Glomerular endothelial cell (primary cell): ENCODE data around the gene PPP1R3G. TPM values are rescaled to one million over a fixed set of nuclear protein-coding genes. Genes with fewer than 3 reads are reported as not detected.
"Not testable (repeated sequence)": the region's sequence is repeated elsewhere in the genome, so short reads cannot be mapped to it uniquely, and the experiment has no call there.

Experiments
- DNase-seq: peaks from one replicate; pipeline ENCODE4 v3.0.0-alpha.2; 2011; ENCODE audit warnings: low read depth, low spot score; ENCODE audit errors: extremely low read depth
- total RNA-seq: library from RNA; depleted of rRNA; stranded (reverse); fragments of >200 nt; gene quantifications from 2 replicates; pipeline ENCODE4 v1.2.3, GENCODE V29; 2015

PPP1R3G gene
- 0.70 and 1.4 TPM in 2 replicates for total RNA-seq

DNA sequence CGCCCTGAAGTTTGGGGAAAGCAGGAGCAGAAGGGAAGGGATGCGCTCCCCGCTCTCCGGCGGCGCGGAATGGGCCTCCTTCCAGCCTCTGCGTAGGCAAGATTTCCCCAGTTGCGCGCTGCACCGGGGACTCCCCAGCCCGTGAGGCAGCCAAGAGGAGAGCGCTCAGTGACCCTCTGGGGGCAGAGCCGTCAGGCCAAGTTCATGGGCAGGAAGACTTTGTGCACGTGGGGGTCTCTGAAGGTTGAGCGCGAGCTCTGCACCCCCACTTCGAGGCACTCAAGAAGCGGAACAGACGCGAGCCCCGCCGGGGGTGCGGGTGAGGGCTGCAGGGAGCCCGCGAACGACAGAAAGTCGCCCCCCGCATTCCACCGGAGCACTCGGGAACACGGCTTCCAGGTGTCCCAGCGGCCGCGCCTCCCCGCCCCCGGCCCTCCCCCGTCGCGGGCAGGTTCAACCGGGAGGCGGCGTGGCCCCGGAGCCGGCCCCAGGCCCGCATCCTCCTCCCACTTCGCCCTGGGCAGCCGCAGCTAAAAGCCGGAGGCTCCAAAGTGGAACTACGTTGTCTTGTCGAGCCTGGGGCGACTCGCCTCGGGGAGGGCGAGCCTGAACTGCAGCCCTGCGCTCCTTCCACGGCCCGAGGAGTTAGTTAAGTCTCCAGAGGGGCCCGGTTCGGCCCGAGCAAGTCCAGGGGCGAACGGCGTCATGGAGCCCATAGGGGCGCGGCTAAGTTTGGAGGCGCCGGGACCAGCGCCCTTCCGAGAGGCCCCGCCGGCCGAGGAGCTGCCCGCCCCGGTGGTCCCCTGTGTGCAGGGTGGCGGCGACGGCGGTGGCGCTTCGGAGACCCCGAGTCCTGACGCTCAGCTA, at the start of gene PPP1R3G:
Gene PPP1R3G, plus strand, starts transcription at position 561 of the 867 bp plus-strand sequence. Its CDS starts 145 bp downstream, at position 706.
- DNase-seq, result no peak

DNA sequence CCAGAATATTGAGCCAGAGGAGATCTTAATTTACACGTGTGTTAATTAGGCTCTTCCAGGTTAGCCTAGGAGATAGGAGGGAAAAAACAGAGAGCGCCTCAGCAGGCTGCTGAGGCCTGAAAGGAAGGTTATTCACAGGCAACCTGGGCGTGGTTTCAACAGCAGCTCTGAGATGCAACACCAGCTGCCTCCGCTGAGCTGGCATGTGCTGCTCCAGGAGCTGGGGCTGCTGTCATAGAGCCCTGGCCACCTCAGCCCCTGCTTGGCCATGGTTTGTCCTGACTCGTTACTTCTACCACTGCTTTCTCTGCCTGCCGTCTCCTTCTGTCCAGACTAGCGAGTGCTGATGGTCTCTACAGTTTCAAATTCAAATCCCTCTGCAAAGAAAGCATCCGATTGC, 48.9 kb upstream of the PPP1R3G start:
- DNase-seq, result no peak

DNA sequence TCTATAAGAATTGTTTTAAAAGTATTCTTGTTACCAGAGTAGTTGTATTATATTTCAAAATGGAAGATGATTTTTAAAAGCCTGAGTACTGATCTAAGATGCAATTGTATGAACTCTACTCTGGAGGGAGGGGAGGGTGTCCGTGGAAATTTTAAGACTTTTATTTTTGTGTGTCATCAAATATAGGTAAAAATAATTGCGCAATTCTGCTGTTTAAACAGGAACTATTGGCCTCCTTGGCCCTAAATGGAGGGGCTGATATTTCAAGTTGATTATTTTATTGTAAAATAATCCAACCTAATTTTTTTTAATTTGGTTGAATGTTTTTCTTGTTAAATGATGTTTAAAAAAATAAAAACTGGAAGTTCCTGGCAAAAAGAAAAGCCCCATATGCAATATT, 43.2 kb upstream of the PPP1R3G start:
- no peak for DNase-seq

DNA sequence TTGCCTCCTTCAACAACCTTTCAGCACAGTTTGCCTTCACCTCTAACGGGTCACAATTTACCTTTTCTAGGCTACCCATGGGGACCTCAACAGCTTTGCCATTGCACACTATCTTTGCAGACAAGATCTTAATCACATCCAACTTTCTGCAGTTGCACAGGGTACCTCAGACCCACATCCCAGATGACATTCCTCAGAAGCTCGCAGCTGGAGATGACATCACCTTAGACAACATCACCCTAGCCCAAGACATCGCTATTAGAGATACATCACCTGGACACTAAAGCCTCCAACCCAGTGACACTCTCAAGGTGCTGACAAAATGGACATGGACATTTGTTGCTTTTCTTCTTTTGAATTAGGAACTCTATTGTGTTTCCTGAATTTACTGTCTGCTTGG, 42.7 kb upstream of the PPP1R3G start:
- DNase-seq, result no peak

DNA sequence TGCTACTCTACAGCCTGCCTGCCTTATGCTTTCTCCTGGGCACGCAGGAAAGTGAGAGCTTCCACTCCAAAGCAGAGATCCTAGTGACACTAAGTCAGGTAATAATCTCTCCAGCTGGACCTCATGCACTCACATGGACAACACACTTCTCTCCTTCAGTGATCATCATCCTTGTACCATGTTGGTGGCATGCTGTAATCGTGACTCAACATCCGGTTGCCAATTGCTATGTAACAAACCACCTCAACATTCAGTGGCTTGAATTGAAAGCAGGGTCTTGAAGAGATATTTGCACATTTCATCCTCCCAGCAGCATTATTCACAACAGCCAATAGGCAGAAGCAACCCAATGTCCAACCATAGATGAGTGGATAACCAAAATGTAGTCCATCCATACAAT, 40.3 kb upstream of the PPP1R3G start:
- no peak for DNase-seq

DNA sequence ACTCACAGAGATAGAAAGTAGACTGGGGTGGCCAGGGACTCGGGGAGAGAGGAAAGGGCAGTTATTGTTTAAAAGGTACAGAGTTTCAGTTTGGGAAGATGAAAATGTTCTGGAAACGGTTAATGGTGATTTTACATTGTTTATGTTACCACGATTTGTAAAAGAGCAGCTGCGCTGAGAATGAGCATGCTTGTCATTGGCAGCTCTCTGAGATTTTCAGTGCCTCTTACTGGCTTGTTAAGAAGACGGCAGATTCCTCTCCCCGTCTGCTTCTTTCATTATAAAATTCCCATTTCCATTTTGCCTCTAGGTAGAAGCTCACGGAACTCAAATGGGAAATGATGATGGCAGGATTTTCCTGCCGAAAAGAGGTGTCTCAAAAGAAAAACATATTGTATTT, 39.7 kb upstream of the PPP1R3G start:
- DNase-seq, result no peak

DNA sequence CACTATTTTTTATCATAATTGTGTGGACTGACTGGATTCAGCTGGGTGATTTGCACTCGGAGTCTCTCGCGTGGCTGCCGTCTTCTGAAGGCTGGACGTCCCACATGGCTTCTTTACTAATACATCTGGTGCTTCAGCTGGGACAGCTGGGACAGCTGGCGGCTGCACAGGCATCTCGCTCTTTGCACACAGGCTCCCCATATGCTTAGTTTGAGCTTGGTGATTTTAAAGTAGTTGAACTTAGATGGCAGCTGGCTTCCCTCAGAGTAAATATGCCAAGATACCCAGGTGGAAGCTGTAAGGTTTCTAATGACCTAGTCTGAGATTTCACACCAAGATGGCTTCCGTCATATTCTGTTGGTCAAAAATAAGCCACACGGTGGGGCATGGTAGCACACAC, 38.7 kb upstream of the PPP1R3G start:
- no peak for DNase-seq

DNA sequence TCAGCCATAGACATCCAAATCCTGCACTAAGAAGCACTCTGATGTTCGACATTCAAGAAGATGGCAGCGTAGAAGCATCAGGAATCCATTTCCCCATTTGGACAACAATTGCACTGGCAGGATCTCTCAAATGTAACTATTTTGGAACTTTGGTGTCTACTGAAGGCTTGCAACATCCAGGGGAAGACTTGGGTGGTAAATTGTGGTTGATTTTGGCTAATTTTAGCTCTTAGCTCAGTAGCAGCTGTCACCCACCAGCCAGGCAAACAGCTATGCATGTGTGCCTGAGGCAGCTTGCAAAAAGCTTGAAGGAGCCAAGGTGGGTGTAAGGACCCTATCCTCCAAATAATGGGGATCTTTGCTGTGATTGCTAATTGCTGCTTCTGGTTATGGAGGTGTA, 35.1 kb upstream of the PPP1R3G start:
- DNase-seq, result no peak

DNA sequence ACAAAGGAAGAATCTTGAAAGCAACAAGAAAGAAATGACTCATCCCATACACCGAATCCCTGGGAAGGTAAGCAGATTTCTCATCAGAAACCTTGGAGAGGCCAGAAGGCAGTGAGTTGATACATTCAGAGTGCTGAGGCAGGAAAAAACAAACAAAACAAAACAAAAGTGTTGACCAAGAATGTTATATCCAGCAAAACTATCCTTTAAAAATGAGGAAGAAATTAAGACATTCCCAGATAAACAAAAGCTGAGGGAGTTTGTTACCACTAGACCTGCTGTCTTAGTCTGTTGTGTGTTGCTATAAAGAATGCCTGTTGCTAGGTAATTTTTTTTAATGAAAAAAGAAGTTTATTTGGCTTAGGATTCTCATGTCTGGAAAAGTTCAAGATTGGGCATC, 33.7 kb upstream of the PPP1R3G start:
- DNase-seq, result no peak

DNA sequence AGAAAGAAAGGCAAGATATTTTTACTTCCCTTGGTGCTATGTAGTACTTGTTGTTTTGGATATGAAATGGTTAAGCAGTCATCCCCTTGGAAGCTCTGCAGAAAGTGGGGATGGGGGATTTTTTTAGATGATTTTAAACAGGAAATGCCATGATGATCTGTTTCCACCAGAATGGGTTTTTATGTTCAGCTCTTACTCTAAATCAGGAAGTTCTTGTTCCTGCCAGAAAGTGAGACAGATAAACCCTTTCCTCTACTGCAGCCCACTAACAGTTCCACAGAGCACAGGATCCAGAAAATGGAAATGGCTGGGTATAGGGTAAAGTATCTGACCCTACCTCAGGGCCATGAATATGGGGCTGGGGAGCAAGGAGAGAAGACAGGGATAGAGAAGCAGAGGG, 32.1 kb upstream of the PPP1R3G start:
- peak; percentile 45 for DNase-seq

DNA sequence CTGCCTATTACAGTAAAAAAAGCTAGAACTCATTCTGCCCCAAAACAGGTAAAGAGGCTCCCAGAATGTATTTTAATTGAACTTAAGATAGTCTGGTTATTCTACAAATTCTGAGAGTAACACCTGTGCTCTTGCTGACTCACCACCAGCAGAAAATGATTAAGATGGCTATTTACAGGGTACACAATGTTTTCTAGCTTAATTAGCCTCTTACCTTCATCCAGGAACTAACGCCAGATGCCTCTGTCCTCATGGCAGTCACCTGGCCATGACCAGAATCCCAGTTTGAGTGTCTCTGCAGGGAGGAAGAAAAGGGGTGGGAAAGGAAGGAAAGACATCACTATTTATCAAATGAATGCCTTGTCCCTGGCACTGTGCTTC, 31.3 kb upstream of the PPP1R3G start:
- DNase-seq, result peak; percentile 18

DNA sequence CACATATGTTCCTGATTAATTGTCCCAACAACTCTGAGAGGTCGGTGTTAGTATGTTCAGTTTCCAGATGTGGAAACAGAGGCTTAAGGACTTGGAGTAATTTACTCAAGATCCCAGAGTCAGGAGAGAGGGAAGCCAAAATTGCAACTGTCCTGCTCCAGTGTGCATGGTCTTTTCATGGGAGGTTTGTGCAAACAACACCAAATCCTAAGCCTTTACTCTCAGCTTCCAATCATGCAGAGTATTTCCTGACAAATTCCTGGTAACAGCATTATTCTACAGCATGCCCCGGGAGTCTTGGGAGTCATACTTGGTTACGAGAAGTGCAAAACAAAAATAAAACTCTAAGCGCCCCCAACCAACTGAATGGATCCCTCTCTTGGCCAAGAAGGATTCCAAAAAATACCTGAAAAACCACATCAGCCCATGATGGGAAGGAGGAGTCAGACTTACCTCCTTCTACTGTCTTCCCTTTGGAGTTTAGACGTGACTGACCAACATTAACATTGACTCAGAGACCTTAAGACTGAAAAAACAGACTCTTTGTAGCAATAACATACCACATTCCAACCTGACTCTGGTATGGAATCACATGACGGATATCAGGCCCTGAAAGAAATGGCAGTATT, 30.8 kb upstream of the PPP1R3G start:
- DNase-seq, result peak; percentile 70

DNA sequence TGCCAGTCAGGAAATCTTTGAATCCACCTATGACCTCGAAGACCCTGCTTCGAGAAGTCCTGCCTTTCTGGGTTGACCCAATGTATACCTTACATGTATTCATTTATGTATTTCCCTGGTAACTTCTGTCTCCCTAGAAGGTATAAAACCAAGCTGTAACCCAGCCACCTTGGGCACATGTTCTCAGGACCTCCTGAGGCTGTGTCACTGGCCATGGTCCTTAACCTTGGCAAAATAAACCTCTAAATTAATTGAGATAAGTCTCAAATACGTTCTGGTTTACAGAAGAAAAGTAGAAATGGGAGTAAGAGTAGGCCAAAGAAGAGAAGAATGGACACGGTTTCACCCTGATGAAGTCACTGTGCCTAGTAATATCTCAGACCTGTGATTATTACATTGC, 30.0 kb upstream of the PPP1R3G start:
- no peak for DNase-seq

DNA sequence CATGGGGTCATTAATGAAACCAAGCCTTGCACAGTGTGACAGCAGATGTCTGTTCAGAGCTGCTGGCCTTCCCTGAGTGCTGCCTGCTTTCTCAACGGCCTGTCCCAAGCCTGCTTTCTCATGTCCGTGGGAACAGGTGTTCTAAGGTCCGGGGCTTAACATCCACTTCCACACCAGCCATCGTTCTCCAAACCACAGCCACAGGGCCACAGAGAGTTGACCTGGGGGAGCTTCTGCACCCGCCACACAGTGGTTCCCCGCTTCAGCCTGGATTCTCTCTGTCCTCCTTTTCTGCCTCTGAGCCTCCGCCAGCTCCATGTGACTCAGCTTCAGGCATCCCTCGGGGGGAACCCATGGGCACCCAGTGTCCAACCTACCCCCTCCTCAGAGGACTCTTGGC, 26.9 kb upstream of the PPP1R3G start:
- DNase-seq, result no peak

DNA sequence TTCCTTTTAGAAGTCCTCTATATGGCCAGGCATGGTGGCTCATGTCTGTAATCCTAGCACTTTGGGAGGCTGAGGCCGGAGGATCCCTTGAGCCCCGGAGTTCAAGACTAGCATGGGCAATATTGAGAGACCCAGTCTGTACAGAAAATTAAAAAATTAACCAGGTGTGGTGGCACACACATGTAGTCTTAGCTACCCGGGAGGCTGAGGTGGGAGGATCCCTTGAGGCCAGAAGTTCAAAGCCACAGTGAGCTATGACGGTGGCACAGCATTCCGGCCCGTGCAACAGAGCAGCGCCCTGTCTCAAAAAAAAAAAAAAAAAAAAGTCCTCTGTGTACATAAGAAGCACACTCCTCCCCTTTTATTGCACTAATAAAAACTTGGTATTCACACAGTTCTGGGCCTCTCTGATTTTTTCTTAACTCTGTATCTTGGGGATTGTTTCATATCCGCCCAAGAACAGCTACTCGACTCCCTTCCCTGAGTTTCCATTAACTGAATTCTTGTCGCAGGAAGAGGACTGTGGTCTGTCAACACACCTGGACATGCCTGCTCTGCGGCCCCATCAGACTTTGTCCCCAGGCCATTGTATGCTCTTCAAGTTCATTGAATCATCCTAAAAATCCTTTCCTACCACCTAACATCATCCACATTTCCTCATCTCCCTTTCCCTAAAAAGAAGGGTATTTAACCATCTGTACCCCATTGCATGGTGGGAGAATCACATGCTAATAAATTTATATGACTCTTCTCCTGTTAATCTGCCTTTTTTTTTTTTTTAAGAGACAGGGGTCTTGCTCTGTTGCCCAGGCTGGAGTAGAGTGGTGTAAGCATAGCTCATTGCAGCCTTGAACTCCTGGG, 25.9 kb upstream of the PPP1R3G start:
- no peak for DNase-seq

DNA sequence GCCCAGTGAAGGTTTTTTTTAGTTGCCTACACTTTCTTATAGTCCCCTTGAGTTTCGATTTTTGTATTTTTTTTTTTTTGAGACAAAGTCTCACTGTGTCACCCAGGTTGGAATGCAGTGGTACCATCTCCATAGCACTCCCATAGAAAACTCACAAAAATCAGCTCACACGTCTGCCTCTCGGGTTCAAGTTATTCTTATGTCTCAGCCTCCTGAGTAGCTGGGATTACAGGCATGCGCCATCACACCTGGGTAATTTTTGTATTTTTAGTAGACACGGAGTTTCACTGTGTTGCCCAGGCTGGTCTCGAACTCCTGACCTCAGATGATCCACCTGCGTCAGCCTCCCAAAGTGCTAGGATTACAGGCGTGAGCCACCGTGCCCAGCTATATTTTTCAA, 24.7 kb upstream of the PPP1R3G start:
- not testable (repeated sequence) for DNase-seq

DNA sequence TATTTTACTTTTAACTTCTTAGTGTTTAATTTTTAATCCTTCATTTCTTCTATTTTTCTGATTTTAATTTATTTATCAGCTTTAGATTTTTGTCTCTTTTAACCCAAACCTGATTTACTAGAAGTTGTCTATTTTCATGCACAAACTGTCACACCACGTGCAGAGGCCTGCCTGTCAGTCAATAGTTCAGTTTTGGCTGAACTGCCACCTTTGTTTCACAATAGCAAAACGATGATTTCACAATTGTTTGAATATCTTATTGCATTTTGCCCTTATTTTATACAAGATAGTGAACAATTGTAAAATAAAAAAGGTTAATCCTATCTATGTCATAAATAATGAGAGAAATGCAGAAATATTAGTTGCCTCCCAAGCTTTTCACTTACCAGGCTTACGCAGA, 24.0 kb upstream of the PPP1R3G start:
- DNase-seq, result no peak

DNA sequence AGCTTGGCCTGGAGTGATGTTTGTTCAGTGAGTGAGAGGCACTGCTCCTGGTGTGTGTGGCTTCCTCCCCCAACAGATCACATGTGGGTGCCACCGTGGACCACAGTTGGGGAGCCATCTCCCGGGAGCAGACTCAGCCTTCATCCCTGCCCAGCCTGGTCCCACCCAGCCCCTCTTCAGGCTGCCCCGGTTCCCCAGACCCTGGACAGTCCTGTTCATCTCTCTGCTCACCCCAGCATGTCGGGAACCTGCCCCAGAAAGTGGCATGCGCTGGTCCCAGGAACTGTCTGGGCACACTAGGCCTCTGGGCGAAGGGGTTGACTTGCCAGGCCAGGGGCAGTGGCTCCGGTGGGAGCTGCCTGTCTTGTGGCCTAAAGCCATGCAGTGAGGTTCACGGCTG, 21.5 kb upstream of the PPP1R3G start:
- DNase-seq, result no peak

DNA sequence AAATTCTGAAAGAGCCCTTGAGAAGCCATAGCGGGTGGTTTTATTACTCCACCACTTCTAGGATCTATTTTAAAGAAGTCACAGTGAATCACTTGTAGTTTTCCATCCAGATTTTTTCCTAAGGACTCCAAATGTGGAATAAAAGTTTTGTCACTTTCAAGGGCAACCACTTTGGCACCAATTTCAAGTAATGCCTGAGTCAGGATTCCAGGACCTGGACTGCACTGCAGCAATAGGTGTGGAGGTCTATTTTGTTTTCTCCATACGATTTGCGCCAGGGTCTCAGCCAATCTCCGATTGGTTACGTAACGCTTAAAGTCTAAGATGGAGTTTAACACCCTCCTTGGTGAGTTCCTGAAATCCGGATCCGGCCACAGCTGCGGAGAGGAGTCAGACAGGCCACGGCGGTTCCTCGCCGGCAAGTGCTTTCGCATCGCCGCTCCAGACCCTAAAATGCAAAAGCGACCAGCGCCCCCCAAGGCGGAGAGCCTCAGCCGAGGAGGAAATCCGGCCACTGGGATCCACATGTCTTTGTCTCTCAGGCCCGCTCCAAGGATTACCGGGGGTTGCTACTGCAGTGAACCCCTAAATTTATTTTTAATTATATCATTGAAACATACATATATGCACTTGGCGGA, 18.6 kb upstream of the PPP1R3G start:
- DNase-seq, result no peak

DNA sequence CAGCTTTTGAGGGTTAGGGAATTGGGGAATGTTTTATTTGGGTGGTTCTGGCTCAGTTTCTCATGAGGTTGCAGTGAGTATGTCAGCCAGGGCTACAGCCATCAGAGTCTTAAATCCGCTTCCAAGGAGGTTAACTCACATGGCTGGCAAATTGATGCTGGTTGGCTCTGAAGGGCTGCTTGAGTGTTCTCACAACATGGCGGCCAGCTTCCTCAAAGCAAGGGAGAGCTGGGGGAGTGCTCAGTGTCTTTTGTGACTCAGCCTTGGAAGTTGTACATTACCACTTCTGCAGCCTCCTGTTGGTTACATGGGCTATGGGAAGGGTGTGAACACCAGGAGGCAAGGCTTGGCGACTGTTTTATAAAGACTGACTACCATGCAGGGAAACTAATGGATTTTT, 17.8 kb upstream of the PPP1R3G start:
- DNase-seq, result no peak

DNA sequence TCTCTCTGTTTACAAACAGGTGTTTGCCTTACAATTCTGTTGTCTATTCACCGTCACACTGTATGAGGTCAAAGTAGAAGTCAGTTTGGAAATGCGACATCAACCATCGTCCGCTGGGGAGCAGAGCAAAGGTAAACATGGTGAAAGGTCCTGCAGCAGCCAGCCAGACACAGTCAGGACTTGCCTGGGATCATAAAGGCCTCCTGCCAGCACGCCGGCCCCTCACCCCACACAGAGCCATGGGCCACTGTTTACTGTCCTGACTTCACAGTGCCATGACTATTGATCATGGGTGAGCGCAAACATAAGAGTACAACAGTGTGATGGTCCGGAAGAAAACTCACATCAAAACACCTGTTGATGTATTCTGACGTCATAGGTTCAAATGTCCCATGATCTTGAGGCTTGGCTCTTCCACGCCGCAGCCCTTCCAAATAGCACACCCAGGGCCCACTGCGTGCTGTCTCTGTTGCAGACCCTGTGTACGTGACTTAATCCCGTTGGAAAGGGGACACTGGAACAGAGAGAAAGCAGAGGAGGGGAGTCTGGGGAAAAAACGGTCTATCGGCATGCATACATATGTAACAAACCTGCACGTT, 16.9 kb upstream of the PPP1R3G start:
- no peak for DNase-seq
